Upper lobe of left lung (tissue), 4 donors: ENCODE data around the gene TCF7.

Experiments
- EP300 ChIP-seq, 4 donors: sonication (generic); formaldehyde crosslinking; IDR thresholded peaks; one replicate each; pipeline ENCODE4 v1.5.1; 2017; ENCODE audit warnings: antibody characterized with exemption in 4 of 4, control low read depth in 2 of 4
- POLR2A ChIP-seq, 4 donors: fragments of 450-650 bp; IDR thresholded peaks; one replicate each; pipeline ENCODE4 v1.5.1; 2016 to 2017; ENCODE audit warnings: antibody characterized with exemption in 4 of 4, mild to moderate bottlenecking in 2 of 4
- POLR2AphosphoS5 ChIP-seq, 2 donors: sonication (generic); formaldehyde crosslinking; IDR thresholded peaks; one replicate each; pipeline ENCODE4 v1.5.1; 2017; ENCODE audit warnings: antibody characterized with exemption in 2 of 2
- TF ChIP-seq, protein P1 (sequence below), 6 experiments: fragments of 450-650 bp in 4 of 6; fragments of 200-600 bp in 2 of 6; sonication (generic) in 2 of 6; IDR thresholded peaks; one replicate each; pipeline ENCODE4 v1.5.1; 2016 to 2019; ENCODE audit warnings: antibody characterized with exemption in 6 of 6

DNA sequence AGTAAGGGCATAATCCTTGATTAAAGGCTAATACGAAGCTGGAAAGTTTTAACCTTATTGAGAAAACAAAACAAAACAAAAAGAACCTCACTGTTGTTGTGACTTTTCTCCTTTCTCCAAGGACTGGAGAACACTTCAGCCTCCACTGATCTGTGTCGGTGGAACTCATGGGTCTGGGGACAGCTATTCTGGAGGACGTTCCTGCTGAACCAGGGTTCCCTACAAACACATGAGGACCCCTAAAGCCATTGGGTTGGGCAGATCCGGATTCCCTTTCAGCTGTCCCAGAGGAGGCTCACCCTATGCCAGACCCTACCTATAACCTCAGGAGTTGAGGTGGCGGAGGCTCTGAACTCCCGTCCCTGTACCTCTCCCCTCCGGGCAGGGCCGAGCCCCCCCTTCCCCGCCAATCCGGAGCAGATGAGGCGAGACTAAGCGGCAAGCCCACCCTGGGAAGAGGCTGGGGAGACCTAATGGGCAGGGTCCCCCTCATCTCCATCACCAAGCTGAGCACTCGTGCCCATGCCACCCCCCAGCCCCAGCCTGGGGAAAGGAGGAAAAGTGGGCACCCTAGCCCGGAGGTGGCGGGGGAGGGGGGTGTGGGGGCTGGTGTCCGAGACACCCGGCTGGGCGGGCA, 1.6 kb upstream of the TCF7 start:
- TF ChIP-seq, protein P1, sequence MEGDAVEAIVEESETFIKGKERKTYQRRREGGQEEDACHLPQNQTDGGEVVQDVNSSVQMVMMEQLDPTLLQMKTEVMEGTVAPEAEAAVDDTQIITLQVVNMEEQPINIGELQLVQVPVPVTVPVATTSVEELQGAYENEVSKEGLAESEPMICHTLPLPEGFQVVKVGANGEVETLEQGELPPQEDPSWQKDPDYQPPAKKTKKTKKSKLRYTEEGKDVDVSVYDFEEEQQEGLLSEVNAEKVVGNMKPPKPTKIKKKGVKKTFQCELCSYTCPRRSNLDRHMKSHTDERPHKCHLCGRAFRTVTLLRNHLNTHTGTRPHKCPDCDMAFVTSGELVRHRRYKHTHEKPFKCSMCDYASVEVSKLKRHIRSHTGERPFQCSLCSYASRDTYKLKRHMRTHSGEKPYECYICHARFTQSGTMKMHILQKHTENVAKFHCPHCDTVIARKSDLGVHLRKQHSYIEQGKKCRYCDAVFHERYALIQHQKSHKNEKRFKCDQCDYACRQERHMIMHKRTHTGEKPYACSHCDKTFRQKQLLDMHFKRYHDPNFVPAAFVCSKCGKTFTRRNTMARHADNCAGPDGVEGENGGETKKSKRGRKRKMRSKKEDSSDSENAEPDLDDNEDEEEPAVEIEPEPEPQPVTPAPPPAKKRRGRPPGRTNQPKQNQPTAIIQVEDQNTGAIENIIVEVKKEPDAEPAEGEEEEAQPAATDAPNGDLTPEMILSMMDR (IDR thresholded peaks at IDR 0.05), result no peak
- TF ChIP-seq EP300 (IDR thresholded peaks at IDR 0.05) (no peak), POLR2A (IDR thresholded peaks at IDR 0.05) (no peak), POLR2AphosphoS5 (IDR thresholded peaks at IDR 0.05) (no peak)
